GM19351 (cell line): ENCODE results near the gene TAF1C.
"Not testable (repeated sequence)": the region's sequence is repeated elsewhere in the genome, so short reads cannot be mapped to it uniquely, and the experiment has no call there.

ENCODE experiments used
- ATAC-seq: cut with Tn5 transposase; IDR thresholded peaks from one replicate; pipeline ENCODE4 v1.9.1; 2021; ENCODE audit warnings: mild to moderate bottlenecking, moderate library complexity; ENCODE audit not compliant: unreplicated experiment

The TAF1C gene

GRCh38 chr16:84209989-84210388 is 23.1 kb upstream of the TAF1C start:
- ATAC-seq, result no peak

- no peak for ATAC-seq
These were observed 21.0 kb upstream of the TAF1C start for GRCh38 chr16:84207879-84208278.

GRCh38 chr16:84207251-84207650 is 20.4 kb upstream of the TAF1C start:
- ATAC-seq, result no peak

GRCh38 chr16:84205976-84206691 is 19.3 kb upstream of the TAF1C start:
- no peak for ATAC-seq

GRCh38 chr16:84205123-84205522 is 18.3 kb upstream of the TAF1C start:
- not testable (repeated sequence) for ATAC-seq

- ATAC-seq, result not testable (repeated sequence)
These were observed 17.7 kb upstream of the TAF1C start for GRCh38 chr16:84204551-84204950.

- no peak for ATAC-seq
These were observed 13.0 kb upstream of the TAF1C start for GRCh38 chr16:84199861-84200260.

- no peak for ATAC-seq
These were observed 12.2 kb upstream of the TAF1C start for GRCh38 chr16:84199097-84199496.

GRCh38 chr16:84198401-84198800 is 11.5 kb upstream of the TAF1C start:
- ATAC-seq, result no peak

- ATAC-seq, result no peak
These were observed 10.7 kb upstream of the TAF1C start for GRCh38 chr16:84197466-84198128.

- no peak for ATAC-seq
These were observed 10.0 kb upstream of the TAF1C start for GRCh38 chr16:84196727-84197394.

- ATAC-seq, result no peak
These were observed 9.2 kb upstream of the TAF1C start for GRCh38 chr16:84196101-84196500.

GRCh38 chr16:84195201-84196093 is 8.6 kb upstream of the TAF1C start:
- no peak for ATAC-seq

GRCh38 chr16:84194470-84195200 is 7.8 kb upstream of the TAF1C start:
- ATAC-seq, result peak; percentile 81

- ATAC-seq, result no peak
These were observed 7.2 kb upstream of the TAF1C start for GRCh38 chr16:84194018-84194417.

GRCh38 chr16:84193480-84193879 is 6.6 kb upstream of the TAF1C start:
- no peak for ATAC-seq

GRCh38 chr16:84191466-84191865 is 4.6 kb upstream of the TAF1C start:
- no peak for ATAC-seq

- no peak for ATAC-seq
These were observed 4.0 kb upstream of the TAF1C start, which contains the start of gene ADAD2 for GRCh38 chr16:84190731-84191388. Gene ADAD2 (plus strand): TSS chr16:84191157. CDS start chr16:84191231, 74 bp downstream.

- ATAC-seq, result no peak
These were observed 2.1 kb downstream of the TAF1C start for GRCh38 chr16:84184775-84185174.
